Activated CD8-positive, alpha-beta memory T cell treated with anti-CD3 and anti-CD28 coated beads, Interleukin-2, amount 50 U/mL, for 1 hour (primary cell): ENCODE measurements around the gene SRRM4.
"Not testable (repeated sequence)": the region's sequence is repeated elsewhere in the genome, so short reads cannot be mapped to it uniquely, and the experiment has no call there.

ENCODE experiments used
- DNase-seq: peaks from one replicate; pipeline ENCODE4 v3.0.0-alpha.2; 2020; ENCODE audit errors: extremely low read depth

SRRM4 gene

DNA sequence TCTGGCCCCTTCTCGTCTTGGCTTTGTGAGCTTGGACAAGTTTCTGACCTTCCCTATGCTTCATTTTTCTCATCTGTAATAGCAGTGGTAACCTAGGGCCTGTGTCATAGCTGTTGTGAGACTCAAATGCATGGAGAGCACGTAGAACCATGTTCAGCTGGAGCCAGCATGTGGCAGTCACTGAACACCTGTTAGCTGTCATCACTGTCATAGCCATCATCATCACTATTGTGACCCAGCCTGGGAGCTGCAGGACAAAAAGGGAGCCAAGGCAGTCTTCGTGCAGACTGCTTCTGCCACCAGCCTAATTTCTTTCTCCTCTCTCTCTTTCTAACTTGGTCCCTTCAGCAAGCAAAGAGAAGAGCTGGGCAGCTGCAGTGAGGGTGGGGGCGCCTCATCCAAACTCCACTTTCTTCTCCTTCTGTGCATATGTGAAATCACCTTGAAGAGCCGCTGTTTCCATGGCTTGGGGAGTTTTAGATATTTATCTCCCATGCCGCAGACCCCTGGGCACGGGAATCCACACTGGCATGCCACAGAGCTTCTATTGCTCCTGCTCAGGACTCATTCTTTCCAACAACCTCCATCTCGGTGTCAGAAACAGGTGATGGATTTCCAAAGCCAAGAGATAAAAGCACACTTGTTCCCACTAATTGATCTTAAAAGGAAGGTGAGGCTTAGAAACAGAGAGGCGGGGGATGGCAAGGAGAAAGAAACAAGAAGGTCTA, 87.0 kb downstream of the SRRM4 start:
- DNase-seq = no peak

DNA sequence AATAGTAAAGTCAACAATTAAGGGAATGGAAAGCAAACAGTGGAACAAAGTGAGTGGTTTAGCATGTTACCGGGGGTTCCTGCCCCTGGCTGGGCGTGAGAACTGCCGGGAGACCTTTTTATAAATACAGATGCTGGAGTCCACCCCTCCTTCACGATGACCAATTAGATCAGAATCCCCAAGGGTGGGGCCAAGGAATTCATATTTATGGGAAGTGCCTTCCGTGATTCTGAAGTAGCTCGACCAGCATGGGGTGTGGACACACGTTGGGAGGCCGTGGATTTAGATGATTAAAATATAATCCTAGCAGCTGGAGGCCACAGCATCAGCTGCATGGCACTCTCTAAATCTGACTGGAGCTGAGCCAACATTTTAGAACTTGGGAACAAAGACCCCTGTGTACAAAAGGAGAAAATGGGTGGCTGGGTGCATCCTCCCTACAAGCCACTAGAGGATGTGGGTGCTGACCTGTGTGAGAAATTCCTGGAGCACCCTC, 87.9 kb downstream of the SRRM4 start:
- DNase-seq = no peak

- DNase-seq = no peak
These were observed 89.8 kb downstream of the SRRM4 start for GRCh38 chr12:119071176-119071575.

GRCh38 chr12:119071638-119072231, 90.4 kb downstream of the SRRM4 start:
- DNase-seq = no peak

GRCh38 chr12:119072440-119072839, 91.1 kb downstream of the SRRM4 start:
- DNase-seq = no peak

- DNase-seq = no peak
These were observed 94.0 kb downstream of the SRRM4 start for GRCh38 chr12:119075222-119075787.

GRCh38 chr12:119075918-119076317, 94.6 kb downstream of the SRRM4 start:
- no peak for DNase-seq

DNA sequence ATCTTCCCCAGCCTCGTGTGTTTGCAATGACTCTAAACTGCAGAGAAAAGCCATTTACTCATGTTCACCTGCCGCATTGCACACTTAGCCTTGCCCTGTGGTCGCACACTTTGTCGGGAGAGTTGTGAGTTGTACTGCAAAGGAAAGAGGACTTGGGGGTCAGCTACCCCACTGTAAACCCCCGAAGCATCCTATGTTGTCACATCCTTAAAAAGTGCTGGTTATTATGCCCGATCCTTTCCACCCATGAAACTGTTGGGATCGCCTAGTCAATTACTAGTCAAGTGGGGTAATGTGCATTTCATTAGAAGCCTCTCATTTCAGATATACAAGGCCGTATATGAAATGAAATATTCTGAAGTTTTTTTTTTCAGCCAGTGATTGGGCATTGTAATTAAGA, 98.2 kb downstream of the SRRM4 start:
- DNase-seq = no peak

GRCh38 chr12:119082016-119082415, 100.7 kb downstream of the SRRM4 start:
- no peak for DNase-seq

- no peak for DNase-seq
These were observed 101.2 kb downstream of the SRRM4 start for GRCh38 chr12:119082496-119082895.

- no peak for DNase-seq
These were observed 107.5 kb downstream of the SRRM4 start for GRCh38 chr12:119088685-119089379.

DNA sequence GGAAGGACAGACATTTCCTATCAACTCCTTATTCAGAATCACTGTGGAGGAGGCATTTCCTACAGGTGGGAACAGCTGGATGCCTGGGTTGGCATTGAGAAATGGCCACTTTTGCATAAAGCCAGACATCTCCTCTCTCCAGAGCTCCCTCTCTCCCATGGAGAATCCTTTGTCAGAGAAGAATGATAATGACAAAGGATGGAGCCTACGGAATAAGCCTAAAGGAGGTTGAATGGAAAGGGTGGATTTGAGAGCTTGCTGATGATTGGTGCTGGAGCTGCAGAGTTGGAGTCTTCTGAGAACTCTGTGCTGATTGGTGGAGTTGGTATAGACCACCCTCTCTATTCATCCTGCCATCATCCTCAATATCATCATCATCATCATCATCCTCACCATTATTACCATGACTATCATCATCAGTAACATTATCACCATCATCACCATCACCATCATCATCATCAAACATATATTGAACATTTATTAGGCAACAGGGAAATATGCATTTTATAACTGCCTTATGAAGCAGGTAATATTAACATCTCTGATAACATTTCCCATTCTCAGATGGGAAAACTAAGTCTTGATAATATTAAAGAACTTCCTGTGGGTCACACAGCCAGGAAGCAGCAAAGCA, 108.2 kb downstream of the SRRM4 start:
- DNase-seq = no peak

- DNase-seq = no peak
These were observed 108.9 kb downstream of the SRRM4 start for GRCh38 chr12:119090276-119090675.

DNA sequence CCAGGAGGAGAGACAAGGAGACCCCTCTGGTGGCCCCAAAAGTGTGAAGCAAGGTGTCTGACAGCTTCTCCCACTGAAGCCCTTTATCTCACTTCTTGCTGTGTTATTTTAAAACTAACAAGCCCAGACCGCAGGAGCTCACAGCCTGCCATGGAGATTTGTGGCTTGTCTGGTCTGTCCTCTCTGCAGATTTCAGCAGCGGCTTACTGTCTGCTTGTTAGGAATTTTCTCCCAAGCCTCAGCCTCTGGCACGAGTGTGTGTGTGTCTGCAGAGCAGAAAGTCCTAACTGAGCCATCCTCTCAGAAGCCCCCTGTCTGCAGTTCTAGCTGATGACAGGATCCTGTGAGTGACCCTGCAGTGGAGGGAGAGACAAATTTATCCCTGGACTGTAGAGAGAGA, 109.5 kb downstream of the SRRM4 start:
- DNase-seq = no peak

DNA sequence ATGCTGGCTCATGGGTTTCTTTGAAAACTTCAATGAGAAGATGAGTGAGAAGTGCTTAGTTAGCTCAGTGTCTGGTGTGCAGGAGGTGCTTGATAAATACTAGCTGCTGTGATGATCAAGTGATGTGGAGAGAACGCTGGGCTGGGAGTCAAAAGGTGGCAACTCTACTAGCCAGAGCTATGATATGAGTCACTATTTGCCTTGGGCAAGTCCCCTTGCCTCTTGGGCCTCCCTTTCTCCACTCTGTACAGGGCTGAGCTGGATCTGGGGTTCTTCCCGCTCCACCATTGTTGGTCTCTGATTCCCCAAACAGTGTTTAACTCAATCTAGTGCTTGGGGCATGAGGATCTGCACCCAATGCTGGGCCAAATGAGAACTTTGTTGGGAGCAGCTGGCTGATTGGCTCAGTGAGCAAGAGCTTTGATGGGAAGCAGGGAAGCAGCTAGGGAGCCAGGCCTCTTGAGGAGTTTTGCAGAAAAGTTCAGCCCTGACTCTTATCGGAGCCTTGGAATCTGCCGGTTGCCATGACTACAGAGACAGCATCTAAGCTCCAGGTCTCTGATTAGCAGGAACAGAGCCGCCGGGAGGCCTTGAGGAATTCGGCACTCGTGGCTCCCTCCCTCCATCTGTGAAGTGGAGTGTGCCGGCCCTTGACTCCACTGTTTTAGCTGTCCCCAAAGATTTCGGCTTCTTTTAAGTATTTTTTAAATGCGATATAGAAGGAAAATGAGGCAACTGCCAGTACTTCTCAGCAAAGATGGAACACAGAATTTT, 115.3 kb downstream of the SRRM4 start:
- DNase-seq = no peak

GRCh38 chr12:119100933-119101332, 119.6 kb downstream of the SRRM4 start:
- no peak for DNase-seq

DNA sequence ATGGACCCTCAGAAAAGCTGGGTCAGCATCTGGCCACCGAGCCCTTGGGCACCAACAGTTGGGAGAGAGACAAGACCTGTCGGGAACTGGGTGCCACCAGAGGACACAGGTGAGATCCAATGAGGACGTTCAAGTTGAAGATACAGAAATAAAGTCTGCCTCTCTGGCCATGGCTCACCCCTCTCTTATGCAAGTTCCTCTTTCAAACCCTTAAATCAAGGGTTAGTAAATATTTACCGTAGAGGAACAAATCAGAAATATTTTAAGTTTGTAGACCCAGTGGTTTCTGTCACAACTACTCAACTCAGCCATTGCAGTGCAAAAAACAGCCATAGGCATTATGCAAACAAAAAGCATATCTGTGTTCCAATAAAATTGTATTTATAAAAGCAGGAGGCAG, 120.9 kb downstream of the SRRM4 start:
- DNase-seq = no peak

DNA sequence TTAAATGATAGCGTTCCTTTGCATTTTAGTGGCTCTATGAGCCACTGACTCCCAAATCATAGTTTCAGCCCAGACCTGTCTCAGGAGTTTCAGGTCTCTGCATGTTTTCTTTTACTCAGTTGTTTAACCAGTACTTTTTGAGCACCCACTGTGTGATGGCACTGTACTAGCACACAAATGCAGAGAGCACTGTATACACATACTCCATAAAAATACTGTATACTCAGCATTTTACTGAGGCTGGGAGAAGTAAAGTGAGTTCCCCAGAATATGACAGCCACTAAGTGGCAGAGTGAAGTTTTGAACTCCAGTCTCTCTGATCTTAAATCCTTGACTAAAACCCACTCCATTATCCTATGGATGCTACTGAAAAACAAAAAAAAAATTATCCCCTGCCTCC, 121.4 kb downstream of the SRRM4 start:
- DNase-seq = no peak

DNA sequence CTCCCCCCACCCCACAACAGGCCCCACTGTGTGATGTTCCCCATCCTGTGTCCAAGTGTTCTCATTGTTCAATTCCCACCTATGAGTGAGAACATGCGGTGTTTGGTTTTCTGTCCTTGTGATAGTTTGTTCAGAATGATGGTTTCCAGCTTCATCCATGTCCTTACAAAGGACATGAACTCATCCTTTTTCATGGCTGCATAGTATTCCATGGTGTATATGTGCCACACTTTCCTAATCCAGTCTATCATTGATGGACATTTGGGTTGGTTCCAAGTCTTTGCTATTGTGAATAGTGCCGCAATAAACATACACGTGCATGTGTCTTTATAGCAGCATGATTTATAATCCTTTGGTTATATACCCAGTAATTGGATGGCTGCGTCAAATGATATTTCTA, 123.6 kb downstream of the SRRM4 start:
- DNase-seq = not testable (repeated sequence)

- DNase-seq = no peak
These were observed 132.2 kb downstream of the SRRM4 start for GRCh38 chr12:119113496-119113986.

GRCh38 chr12:119114294-119114693, 133.0 kb downstream of the SRRM4 start:
- no peak for DNase-seq
